Endometrial microvascular endothelial cells (primary cell): ENCODE measurements around the gene DAPK3. TPM values are rescaled to one million over a fixed set of nuclear protein-coding genes. Genes with fewer than 3 reads are reported as not detected.
"Not testable (repeated sequence)": the region's sequence is repeated elsewhere in the genome, so short reads cannot be mapped to it uniquely, and the experiment has no call there.

Experiments
- in situ Hi-C: cut with HindIII; loops from 2 replicates; pipeline ENCODE4 v1.10.0; 2017; ENCODE audit warnings: low sequenced_read_pairs, low pct_unique_long_range_greater_than_20kb; ENCODE audit errors: inconsistent ontology term
- total RNA-seq: library from RNA; depleted of rRNA; stranded (reverse); fragments of >200 nt; gene quantifications from one replicate; pipeline ENCODE4 v1.2.3, GENCODE V29; 2015; ENCODE audit errors: inconsistent ontology term

The DAPK3 gene
- total RNA-seq, 1 donor from 2014 or later, result 127 TPM

DNA sequence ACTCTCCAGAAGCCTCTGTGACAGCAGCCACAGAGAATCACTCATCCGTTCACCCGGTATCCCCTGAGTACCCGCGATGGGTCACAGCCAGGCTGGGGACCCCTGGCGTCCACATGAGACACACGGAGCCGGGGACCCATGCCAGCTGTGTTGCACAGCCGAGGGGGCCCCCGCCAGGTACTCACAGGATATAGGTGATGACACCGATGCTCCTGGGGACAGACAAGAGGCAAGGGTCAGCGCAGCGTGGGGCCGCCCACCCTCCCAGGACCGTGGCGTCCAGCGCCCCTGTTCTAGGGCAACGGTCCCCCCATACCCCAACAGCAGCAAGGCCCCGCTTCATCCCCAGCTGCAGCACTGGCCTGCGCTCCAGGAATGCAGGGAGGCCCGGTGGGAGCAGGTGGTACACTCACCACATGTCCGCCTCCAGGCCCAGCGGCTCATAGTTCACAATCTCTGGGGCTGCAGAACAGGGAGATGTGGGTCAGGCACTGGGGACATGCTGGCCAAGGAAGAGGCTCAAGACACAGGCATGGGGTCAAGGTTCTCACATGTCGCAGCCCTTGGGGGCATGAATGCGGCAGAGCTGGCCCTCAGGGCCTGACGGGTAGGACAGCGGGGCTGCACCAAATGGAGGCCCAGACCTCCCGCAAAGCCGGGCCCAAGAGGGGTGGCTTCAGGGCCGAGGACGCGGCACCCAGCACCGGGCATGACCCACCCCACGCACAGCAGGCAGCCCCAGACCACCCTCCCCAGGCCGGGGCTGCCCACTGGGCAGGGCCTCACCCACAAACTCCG lies 7.2 kb downstream of the DAPK3 start:
- in situ Hi-C loops, result no loop called here

DNA sequence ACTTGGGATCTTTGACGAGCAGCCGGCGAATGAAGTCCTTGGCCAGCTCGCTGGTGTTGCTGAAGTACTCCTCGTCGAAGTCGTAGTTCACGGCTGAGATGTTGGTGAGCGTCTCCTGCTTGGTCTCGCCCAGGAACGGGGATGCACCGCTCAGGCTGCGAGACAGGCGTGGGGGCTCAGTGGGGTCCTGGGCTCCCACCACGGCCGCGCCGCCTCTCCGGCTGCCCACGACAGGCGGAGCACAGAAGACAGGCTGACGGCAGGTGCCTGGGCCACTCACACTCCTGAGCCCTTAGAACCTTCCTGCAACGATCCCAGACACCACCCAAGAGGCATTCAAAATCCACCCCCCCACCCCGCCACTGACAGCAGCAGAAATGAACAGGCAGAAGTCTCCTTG lies 9.9 kb downstream of the DAPK3 start:
- in situ Hi-C loops, result no loop called here

DNA sequence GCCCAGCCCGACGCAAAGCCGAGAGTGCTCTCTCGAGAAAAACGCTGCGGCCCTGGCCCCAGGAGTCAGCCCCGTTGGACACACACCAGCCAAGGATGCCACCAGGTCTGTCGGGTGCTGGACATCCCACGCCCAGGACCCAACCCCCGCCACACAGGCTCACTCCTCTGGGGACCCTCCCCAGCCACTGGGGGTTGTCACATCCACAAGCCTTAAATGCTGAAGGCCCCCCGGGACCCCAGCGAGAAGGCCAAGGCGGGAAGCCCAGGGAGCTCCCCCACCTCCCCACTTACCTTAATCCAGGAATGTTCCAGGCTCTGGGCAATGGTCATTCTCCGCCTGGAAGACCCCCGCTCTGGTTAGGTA lies 11.2 kb downstream of the DAPK3 start:
- in situ Hi-C loops, result no loop called here

DNA sequence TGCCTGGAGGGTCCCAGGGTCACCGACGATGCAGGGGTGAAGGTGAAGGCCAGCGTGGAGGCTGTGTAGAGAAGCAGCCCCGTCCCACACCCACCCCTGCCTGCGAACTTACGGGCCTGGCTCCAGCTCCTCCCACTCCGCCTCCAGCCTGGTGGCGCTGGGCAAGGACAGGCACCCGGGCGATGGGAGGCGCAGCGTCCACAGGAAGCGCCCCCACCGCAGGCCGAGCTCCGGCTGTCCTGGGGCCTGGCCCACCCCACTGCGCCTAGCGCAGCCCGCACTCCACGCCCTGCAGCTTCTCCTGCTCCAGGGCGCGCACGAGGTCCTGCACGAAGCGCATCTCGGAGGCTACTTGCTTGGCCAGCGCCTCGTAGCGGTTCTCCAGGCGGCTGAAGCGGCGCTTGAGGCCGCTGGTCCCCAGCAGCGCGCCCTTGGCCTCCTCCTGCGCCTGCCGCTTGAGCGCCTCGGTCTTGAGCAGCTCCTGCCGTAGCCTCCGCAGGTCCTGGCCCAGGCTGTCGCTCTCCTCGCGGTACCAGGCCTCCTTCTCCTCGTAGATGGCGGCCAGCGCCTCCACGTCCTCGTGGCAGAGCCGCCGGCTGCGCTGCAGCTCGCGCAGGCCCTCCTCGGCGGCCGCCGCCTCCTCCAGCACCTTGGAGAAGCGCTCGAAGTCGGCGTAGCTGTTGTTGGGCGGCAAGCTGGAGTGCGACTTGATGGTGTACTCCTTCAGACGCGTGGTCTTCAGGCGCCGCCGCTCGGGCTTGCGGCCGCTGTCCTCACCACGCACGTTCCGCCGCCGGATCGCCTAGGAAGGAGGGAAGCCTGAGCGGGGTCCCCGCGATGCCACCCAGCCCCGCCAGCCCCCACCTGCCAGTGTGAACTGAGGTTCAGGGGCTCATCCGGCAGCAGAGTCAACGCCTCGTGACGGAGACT lies 11.8 kb downstream of the DAPK3 start:
- in situ Hi-C loops, result no loop called here

DNA sequence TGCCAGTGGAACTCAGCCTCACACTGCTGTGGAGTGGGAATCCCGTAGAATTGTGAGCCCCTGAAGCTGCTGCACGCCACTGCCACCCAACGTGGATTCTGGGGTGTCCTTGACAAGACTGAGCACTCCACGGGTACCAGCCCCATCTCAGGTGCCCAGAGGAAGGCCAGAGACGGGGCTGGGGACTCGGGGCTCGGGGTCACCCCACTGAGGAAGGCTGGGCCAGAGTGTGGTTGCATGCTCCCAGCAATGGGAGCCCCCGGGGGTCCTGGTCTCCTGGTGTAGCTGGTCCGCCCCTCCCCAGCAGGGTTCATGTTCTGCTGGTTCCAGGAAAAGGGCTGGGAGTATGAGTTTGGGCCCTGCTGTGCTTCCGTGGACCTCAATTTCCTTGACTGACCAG lies 15.2 kb downstream of the DAPK3 start:
- in situ Hi-C loops, result no loop called here

DNA sequence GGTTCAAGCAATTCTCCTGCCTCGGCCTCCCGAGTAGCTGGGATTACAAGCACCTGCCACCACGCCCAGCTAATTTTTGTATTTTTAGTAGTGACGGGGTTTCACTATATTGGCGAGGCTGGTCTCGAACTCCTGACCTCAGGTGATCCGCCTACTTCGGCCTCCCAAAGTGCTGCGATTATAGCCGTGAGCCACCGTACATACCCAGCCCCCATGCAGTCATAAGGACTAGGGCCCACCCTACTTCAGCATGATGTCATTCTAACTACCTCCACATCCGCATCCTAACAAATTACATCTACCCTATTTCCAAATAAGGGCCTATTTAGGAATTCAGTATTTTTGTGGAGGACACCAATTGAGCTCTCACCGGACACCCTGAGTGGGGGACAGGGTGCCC lies 15.6 kb downstream of the DAPK3 start:
- in situ Hi-C loops, result not testable (repeated sequence)

DNA sequence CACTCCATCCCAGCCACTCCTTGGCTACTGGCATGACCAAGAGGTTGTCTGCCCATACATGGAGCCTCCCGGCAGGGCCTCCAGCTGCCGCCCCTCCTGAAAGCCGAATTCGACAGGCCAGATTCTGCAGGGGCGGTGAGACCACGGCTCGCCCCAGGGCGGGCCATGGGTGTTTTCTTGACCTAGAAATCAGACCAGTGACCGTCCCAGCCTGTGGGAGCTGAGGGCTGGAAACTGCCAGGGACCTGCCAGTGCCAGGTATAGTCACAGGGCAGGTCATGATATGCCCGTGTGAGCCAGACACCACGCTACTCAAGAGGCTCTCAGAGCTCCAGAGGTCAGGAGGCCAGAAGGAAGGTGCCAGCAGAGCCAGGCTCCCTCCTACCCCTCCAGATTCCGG lies 16.8 kb downstream of the DAPK3 start:
- in situ Hi-C loops, result no loop called here

DNA sequence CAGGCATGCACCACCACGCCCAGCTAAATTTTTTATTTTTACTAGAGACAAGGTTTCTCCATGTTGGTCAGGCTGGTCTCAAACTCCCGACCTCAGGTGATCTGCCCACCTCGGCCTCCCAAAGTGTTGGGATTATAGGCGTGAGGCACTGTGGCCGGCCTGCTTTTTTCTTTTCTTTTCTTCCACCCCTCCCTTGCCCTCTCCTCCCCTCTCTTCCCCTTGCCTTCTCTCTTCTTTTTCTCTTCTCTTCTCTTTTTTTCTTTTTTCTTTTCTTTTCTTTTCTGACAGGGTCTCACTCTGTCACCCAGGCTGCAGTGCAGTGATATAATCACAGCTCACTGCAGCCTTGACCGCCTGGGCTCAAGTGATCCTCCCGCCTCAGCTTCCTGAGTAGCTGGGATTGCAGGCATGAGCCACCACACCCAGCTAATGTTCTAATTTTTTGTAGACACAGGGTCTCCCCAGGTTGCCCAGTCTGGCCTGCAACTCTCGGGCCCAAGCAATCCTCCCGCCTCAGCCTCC lies 18.1 kb downstream of the DAPK3 start:
- in situ Hi-C loops, result not testable (repeated sequence)

DNA sequence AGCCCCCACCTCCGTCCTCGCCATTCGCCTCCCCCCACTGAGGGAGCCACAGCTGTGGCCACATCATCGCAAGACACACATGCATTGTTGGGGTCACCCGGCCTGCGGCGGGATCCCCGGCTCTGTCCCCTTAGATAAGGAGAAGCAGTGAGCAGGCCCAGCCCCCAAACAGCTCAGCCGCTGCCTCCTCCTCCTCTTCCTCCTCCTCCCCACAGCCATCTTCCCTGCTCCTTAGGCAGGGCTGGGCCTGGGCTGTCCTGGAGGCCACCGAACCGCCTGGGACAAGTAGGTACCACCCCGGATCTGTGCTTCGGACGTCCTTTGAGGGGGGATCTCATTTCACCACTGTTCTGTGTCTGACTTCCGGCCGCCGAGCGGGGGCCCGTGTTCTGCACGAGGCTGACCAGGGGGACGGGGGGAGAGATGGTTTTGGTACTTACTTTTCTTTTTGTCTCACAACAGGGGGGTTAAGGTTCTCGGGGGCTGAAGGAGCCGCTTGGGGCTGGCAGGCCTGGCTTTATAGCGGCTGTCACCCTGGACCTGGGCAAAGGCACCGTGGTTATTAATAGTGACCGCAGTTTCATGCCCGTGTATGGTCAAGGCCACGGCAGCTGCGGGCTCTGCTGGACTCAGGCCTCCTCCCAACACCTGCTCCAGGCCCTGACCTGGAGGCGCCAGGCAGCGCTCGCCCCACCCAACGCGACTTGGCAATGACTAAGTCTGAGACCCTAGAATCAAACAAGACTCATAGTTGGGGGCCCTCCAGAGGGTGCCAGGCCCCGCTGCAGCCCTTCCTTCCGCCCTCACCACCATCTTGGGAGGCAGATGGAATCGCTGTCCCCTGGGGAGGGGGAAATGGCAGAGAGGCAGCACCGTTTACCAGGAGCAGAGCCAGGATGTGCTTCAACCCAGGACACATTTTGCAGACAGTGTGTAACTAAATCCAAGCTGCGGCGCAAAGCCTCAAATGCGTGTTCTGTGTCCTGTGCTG lies 19.7 kb downstream of the DAPK3 start:
- in situ Hi-C loops, result no loop called here

DNA sequence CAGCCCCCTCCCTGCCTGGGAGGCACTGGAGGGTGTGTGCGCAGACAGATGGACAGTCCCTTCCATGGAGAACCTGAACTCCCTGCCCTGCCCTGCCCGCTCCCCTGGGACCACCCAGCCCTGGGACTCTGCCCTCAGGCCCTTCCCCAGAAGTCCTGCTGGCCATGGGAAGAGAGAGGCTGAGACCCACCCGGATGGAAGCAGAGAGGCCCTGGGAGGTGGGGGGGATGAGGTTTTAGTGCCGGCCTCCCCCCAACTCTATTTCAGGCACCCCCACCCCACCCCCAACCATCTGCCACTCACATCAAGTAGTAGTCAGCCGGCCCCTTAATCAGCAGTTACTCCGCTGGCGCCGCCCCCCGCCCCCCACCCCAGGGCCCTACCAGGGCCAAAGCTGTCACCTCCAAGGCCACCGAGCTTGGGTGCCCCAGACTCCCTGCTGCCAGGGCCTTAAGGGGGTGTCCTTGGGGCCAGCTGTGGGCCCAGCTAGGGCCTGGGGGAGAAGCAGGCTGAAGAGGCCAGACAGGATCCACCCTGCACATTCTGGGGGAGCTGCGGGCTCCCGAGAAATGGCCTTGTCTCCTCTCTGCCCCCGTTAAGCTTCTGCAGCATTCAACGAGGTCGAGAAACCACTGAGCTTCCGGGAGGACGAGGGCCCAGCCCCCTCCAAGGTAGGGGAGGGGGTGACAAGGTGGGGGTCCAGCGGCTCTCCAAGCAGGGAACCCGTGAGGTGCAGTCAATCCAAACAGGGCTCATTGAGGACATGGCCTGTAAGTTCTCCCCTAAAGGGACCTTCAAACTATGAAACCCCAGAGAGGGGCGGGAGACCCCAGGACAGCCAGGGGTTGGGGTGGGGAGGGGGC lies 20.7 kb downstream of the DAPK3 start:
- in situ Hi-C loops, result no loop called here

DNA sequence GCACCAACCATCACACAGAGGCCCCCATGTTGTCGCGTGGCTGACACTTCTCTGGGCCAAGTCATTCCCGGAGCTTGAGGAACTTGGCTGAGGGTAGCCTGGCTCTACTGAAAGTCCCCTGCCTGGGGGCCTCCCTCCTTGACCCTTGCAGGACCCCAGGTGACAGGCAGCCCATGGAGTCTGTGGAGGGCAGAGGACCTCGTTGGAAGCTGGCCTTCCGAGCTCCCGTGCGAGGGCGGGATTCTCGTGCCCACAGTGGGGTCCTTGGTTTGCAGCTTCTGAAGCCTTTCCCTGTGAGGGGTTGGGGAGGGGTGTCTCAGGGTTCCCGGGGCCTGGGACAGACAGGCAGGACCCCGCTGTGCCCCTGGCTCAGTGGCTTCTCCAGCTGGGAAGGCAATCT lies 21.6 kb downstream of the DAPK3 start:
- in situ Hi-C loops, result no loop called here

DNA sequence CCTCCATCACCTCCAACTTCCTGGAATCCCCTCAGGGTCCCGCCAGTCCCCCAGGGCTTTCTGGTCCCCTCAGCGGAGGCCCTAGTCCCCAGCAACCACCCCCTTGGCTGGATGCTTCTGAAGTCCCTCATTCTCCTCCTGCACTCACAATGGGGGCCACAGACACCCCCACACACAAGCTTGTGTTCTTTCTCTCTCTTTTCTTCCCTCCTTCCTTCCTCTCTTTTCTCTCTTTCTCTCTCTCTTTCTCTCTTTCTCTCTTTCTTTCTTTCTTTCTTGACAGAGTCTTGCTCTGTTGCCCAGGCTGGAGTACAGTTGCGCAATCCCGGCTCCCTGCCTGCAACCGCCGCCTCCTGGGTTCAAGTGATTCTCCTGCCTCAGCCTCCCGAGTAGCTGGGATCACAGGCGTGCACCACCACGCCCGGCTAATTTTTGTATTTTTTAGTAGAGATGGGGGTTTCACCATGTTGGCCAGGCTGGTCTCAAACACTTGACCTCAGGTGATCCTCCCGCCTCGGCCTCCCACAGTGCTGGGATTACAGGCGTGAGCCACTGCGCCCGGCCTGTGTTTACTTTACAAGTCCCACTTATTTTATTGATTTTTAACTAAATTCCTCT lies 23.5 kb downstream of the DAPK3 start:
- in situ Hi-C loops, result not testable (repeated sequence)

DNA sequence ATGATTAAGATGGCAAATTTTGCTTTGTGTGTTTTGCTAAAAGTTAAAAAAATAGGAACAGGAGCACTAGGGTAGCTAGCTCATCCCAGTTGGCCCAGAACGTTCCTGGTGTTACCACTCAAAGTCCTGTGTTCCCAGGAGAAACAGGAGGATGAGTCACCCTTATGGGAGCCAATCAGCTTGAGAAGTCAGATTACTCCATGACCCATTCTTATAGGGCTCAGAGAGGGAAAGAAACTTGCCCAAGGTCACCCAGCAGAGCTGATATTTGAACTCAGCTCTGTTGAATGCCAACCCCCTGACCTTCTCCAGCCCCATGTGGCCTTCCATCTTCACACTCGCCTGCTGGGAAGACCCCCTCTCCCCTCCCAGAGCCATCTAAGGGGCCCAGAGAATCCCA lies 25.1 kb downstream of the DAPK3 start:
- in situ Hi-C loops, result no loop called here

DNA sequence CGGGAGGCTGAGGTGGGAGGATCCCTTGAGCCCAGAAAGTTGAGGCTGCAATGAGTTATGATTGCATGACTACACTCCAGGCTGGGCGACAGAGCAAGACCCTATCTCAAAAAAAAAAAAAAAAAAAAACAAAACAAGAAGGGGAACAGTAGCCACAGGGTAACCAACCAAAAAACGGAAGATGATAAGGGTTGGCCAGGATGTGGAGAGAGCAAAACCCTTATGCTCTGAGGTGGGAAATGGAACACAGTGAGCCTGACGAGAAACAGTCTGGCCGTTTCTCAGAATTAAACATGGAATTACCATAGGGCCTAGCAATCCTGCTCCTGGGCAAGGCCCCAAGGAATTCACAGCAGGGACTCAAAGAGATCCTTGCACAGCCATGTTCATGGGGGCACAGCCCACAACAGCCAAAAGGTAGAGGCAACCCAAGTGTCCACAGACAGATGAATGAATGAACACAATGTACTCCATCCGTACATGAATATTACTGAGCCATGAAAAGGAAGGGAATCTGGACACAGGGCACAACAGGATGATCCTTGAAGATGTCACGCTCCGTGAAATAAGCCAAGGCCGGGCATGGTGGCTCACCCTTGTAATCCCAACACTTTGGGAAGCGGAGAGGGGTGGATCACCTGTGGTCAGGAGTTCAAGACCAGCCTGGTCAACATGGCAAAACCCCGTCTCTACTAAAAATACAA lies 26.7 kb downstream of the DAPK3 start:
- in situ Hi-C loops, result no loop called here

DNA sequence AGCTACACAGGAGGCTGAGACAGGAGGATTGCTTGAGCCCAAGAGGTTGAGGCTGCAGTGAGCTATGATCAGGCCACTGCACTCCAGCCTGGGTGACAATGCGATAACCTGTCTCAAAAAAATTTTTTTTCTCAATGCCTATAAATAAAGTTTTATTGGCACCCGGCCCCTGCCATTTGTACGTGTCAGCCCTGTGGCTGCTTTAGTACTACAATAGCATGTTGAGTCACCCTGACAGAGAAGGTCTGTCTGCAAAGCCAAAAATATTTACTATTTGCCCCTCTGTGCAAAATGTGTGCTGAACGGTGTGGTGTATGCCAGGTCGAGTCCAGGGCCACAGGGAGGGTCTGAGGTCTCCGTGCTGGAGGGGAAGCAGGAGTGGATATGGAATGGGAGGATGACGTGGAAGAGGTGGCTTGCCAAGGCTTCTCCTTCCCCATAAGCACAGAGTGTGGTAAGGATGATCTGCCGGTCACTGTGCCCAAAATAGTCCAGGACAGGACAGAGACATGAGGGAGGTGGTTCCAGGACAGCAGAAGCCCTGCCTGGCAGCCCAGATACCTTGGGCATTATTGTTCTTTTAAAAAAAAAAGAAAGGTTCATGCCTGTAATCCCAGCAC lies 28.0 kb downstream of the DAPK3 start:
- in situ Hi-C loops, result no loop called here

DNA sequence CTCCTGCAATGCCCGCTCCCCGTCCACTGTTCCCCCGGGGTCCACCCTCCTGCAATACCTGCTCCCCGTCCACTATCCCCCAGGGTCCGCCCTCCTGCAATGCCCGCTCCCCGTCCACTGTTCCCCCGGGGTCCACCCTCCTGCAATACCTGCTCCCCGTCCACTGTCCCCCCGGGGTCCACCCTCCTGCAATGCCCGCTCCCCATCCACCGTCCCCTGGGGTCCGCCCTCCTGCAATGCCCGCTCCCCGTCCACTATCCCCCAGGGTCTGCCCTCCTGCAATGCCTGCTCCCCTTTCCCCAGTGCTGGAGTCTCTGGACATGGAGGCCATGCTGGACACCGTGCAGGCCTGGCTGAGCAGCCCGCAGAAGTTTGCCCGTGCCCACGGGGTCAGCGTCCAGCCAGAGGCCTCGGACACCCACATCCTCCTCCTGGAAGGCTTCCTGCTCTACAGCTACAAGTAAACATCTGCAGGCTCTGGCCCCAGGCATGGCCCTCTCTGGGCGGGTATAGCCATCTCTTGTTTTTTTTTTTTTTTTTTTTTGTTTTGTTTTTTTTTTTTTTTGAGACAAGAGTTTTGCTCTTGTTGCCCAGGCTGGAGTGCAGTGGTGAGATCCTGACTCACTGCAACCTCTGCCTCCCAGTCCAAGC lies 32.5 kb downstream of the DAPK3 start:
- in situ Hi-C loops, result not testable (repeated sequence)
